ENCODE results near the gene SPATA32.

- TF ChIP-seq CTCF (IDR thresholded peaks at IDR 0.05) (no peak), POLR2A (IDR thresholded peaks at IDR 0.05) (peak in 1 of 2 donors; percentile 49)
Measured at GRCh38 chr17:45248132-45248957, 13.5 kb downstream of the SPATA32 start.
